DMS79 (cell line): ENCODE data around the gene DCAF6.

Experiments
- DNase-seq: peaks from one replicate; lab custom pipeline; 2025; lab: John Stamatoyannopoulos, UW

Gene DCAF6

DNA sequence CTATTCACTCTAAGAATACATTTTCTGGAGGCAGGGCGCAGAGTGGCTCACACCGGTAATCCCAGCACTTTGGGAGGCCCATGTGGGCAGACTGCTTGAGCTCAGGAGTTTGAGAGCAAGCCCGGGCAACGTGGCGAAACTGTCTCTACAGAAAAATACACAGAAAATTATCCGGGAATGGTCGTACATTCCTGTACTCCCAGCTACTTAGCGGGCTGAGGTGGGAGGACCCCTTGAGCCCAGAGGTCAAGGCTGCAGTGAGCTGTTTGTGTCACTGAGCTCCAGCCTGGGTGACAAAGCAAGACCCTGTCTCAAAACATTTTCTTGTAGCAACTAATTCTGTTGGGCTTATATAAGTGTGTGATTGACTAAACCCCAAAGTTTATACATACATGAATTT is 169.8 kb downstream of the DCAF6 start:
- no peak for DNase-seq

DNA sequence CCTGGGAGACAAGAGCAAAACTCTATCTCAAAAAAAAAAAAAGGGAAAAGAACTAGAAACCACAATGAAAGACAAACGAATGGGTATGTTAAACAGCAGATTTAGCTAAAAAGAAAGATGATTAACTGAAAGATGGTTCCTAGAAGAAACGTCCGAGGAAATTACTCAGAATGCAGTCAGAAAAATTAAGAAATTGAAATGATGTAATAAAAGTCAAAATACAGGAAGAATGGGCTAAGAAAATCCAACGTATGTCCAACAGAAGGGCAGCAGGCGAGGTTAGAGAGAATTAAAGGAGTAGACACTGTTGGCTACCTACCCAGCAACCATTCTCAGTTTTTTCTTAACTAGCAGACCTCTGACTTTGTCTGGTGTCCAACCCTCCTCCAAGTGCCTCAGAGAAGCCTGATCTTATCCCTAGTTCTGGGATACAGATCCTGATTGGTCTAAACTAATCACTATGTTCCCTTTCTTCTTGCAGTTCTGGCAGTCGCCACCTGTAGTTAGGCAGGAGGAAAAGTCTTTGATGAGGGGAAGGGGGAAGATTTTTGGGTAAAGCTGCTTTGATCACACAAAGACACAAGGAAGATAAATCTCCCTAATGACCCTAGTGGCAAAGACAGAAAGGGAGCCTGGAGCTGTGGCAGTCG is 174.5 kb downstream of the DCAF6 start:
- DNase-seq, result no peak

GRCh38 chr1:168112673-168113305 is 176.3 kb downstream of the DCAF6 start:
- peak; percentile 89 for DNase-seq

DNA sequence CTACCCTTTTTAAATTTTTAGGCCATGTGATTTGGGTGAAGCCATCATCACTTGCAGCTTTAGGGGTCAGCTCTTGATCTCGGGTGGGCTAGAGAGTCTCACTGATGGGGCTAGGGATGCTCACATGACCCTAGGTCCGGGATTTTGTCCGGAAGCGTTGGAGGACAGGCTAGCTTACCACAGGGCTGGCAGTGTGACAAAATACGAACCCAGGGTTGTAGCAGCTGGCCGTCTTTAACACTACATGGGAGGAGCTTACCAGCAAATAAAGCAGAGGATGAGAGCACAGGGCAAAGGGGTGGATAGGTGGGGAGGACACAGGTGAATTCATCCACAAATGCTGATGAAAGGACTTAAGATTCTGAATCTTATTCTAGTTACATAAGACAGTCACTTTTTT is 178.4 kb downstream of the DCAF6 start:
- DNase-seq, result no peak

- DNase-seq, result peak; percentile 9
Observed at GRCh38 chr1:168116327-168116799, 179.9 kb downstream of the DCAF6 start.

DNA sequence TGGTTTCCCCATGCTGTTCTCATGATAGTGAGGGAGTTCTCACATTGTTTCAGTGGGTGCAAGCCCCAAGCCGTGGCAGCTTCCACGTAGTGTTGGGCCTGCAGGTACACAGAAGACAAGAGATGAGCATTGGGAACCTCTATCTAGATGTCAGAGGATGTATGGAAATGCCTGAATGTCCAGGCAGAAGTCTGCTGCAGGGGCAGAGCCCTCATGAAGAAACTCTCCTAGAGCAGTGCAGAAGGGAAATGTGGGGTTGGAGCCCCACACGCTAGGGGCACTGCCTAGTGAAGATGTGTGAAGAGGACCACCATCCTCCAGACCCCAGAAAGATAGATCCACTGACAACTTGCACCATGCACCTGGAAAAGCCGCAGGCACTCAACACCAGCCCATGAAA is 183.3 kb downstream of the DCAF6 start:
- DNase-seq, result no peak

DNA sequence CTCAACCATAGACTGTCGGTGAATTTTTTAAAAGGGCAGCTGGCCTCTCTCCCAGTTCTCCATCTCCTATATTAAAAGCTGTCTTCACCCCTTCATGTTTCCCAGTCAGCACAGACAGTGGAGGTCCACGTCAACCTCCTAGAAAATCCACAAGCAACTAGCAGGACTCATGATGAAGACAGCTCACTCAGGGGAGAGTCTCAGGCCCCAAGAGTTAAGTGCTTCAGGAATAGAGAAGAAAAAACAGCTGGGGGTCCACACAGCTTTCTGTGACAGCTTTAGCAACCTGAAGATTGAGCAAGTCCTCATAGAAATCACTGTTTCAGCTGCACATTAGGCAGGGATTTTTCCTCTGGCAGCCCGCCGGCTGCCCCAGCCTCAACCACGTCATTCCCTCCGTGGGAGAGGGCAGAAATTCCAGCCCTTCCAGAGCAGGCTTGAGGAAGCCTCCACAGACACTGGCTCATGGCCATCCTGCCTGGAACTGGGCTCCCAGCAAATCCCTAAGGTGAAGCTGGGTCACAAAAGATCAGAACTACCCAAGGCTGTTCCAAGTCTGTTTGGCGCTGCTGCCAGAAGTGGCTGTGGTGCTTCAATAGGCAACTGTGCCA is 185.0 kb downstream of the DCAF6 start:
- no peak for DNase-seq

- DNase-seq, result no peak
Observed at GRCh38 chr1:168125051-168125450, 188.6 kb downstream of the DCAF6 start.
